Loucy (cell line): ENCODE measurements around the gene CXCR5.

Source experiments
- CTCF ChIP-seq: fragments of 200-600 bp; sonication (generic); conservative IDR thresholded peaks from 2 replicates; pipeline ENCODE4 v1.5.1; 2014; ENCODE audit warnings: mild to moderate bottlenecking, antibody characterized with exemption, low read length
- EZH2phosphoT487 ChIP-seq: fragments of 200-600 bp; IDR thresholded peaks from 2 replicates; pipeline ENCODE4 v1.6.1; 2018; ENCODE audit warnings: antibody characterized with exemption, mild to moderate bottlenecking, moderate library complexity, borderline replicate concordance

GRCh38 chr11:118834427-118835028, 49.2 kb upstream of the CXCR5 start:
- TF ChIP-seq CTCF, result no peak
- TF ChIP-seq EZH2phosphoT487, result no peak
